NOMO-1 (cell line): ENCODE data around the gene TRAF1.

ENCODE experiments used
- DNase-seq, 2 experiments: peaks; one replicate each; lab custom pipeline; 2025; ENCODE audit not compliant: unreplicated experiment in 2 of 2; lab: John Stamatoyannopoulos, UW

The TRAF1 gene

GRCh38 chr9:120910643-120911042 lies 16.0 kb downstream of the TRAF1 start:
- DNase-seq, result no peak

GRCh38 chr9:120909904-120910303 lies 16.7 kb downstream of the TRAF1 start:
- peak in 1 of 2 experiments; percentile 14 for DNase-seq

GRCh38 chr9:120905315-120906164 lies 21.1 kb downstream of the TRAF1 start:
- DNase-seq, result no peak

- no peak for DNase-seq
Observed at GRCh38 chr9:120904978-120905301, 21.7 kb downstream of the TRAF1 start.

GRCh38 chr9:120904061-120904977 lies 22.3 kb downstream of the TRAF1 start:
- no peak for DNase-seq

- DNase-seq, result no peak
Observed at GRCh38 chr9:120902569-120903535, 23.7 kb downstream of the TRAF1 start.

GRCh38 chr9:120901755-120902568 lies 24.6 kb downstream of the TRAF1 start:
- no peak for DNase-seq

GRCh38 chr9:120900824-120901223 lies 25.8 kb downstream of the TRAF1 start:
- no peak for DNase-seq

- DNase-seq, result no peak
Observed at GRCh38 chr9:120899490-120900068, 27.0 kb downstream of the TRAF1 start.

- no peak for DNase-seq
Observed at GRCh38 chr9:120898396-120898795, 28.2 kb downstream of the TRAF1 start.

GRCh38 chr9:120895951-120896350 lies 30.6 kb downstream of the TRAF1 start:
- no peak for DNase-seq

- no peak for DNase-seq
Observed at GRCh38 chr9:120894321-120895148, 32.1 kb downstream of the TRAF1 start.

GRCh38 chr9:120893611-120894307 lies 32.8 kb downstream of the TRAF1 start:
- no peak for DNase-seq

- peak; percentile 90 to 93 for DNase-seq
Observed at GRCh38 chr9:120892748-120893610, 33.6 kb downstream of the TRAF1 start.

- DNase-seq, result no peak
Observed at GRCh38 chr9:120891884-120892747, 34.5 kb downstream of the TRAF1 start.

GRCh38 chr9:120891245-120891883 lies 35.2 kb downstream of the TRAF1 start:
- DNase-seq, result no peak
